Duodenal mucosa (tissue), 2 donors: ENCODE measurements around the gene XYLT1.

Source experiments
- H3K27ac ChIP-seq: one replicate; pipeline ENCODE4 v1.7.0; 2013; ENCODE audit warnings: low read depth, low read length
- H3K27me3 ChIP-seq, 2 donors: one replicate each; pipeline ENCODE4 v1.7.0; 2013; ENCODE audit warnings: low read length in 2 of 2, control low read depth in 1 of 2; ENCODE audit not compliant: insufficient read depth in 2 of 2, control insufficient read depth in 1 of 2
- H3K36me3 ChIP-seq, 2 donors: one replicate each; pipeline ENCODE4 v1.7.0; 2013; ENCODE audit warnings: low read length in 2 of 2, control low read depth in 1 of 2; ENCODE audit not compliant: insufficient read depth in 2 of 2, control insufficient read depth in 1 of 2
- H3K4me1 ChIP-seq, 2 donors: one replicate each; pipeline ENCODE4 v1.7.0; 2013; ENCODE audit warnings: low read length in 2 of 2, control low read depth in 1 of 2; ENCODE audit not compliant: insufficient read depth in 2 of 2, control insufficient read depth in 1 of 2
- H3K4me3 ChIP-seq, 2 donors: one replicate each; pipeline ENCODE4 v1.7.0; 2013; ENCODE audit warnings: low read length in 2 of 2, low read depth in 1 of 2
- H3K9ac ChIP-seq, 2 donors: one replicate each; pipeline ENCODE4 v1.7.0; 2013; ENCODE audit warnings: low read length in 2 of 2, low read depth in 1 of 2
- H3K9me3 ChIP-seq, 2 donors: one replicate each; pipeline ENCODE4 v1.7.0; 2013; ENCODE audit warnings: low read length in 2 of 2, control low read depth in 1 of 2; ENCODE audit not compliant: control insufficient read depth in 1 of 2

Gene XYLT1

DNA sequence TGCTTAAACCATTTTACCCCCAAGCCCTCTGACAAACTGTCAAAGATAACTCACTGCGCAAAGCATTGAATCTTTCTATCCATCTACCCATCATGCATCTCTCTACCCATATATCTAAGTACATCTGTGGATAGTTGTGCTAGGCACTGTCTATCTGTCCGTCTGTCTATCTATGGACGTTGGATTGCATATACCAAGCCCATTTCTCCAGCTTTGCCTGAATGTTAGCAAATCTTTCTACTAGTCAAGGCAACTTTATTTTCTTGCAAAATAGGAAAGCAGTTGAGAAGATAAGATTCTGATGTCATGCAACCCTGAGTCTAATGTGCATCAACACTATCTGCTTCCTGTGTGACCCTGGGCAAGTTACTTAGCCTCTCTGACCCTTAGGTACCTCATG is 117.2 kb downstream of the XYLT1 start:
- Histone ChIP-seq H3K4me3 (no peak overlapping the region), H3K36me3 (peaks cover 0 to 14% of the 10 kb centered on the region in 2 donors), H3K27ac (no peak overlapping the region), H3K9ac (no peak overlapping the region), H3K4me1 (peaks cover 6 to 11% of the 10 kb centered on the region in 2 donors), H3K9me3 (no peaks in the 10 kb centered on the region), H3K27me3 (no peaks in the 10 kb centered on the region)

GRCh38 chr16:17351441-17352035 is 119.2 kb downstream of the XYLT1 start:
- Histone ChIP-seq H3K9me3 (no peaks in the 10 kb centered on the region), H3K4me3 (no peak overlapping the region), H3K9ac (no peak overlapping the region), H3K27me3 (no peaks in the 10 kb centered on the region), H3K36me3 (peaks cover 0 to 8% of the 10 kb centered on the region in 2 donors), H3K4me1 (peaks cover 17 to 20% of the 10 kb centered on the region in 2 donors), H3K27ac (no peak overlapping the region)

DNA sequence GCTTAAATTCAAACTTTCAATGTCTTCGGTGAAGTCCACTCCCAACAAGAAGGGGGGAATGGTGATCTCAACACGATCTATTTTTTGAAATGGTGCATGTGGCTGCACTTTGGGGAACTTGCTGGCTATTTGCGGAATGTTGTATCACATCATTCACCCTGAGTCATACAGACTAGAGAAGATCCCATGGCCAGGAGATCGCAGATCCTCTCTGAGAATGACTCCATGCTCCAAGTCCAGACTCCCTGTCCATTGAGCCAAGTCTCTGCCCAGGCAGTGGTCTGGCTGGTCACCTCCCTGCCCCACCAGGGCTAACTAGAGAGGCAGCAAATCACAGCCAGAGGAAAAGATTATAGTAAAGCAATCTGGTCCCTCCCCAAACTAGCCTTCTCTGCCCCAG is 120.6 kb downstream of the XYLT1 start:
- no peak overlapping the region for H3K27ac ChIP-seq
- peaks cover 25 to 26% of the 10 kb centered on the region in 2 donors for H3K4me1 ChIP-seq
- no peak overlapping the region for H3K4me3 ChIP-seq
- no peaks in the 10 kb centered on the region for H3K9me3 ChIP-seq
- no peak overlapping the region for H3K9ac ChIP-seq
- H3K36me3 ChIP-seq: peaks cover 0 to 8% of the 10 kb centered on the region in 2 donors
- H3K27me3 ChIP-seq: no peaks in the 10 kb centered on the region

- H3K27me3 ChIP-seq: no peaks in the 10 kb centered on the region
- H3K36me3 ChIP-seq: peaks cover 0 to 3% of the 10 kb centered on the region in 2 donors
- H3K4me3 ChIP-seq: no peak overlapping the region
- H3K9me3 ChIP-seq: no peaks in the 10 kb centered on the region
- no peak overlapping the region for H3K27ac ChIP-seq
- H3K4me1 ChIP-seq: peaks cover 28 to 30% of the 10 kb centered on the region in 2 donors
- no peak overlapping the region for H3K9ac ChIP-seq
These were observed 121.9 kb downstream of the XYLT1 start for GRCh38 chr16:17348826-17349225.

GRCh38 chr16:17348042-17348783 is 122.5 kb downstream of the XYLT1 start:
- Histone ChIP-seq H3K27ac (no peak overlapping the region), H3K9ac (no peak overlapping the region), H3K4me1 (peaks cover 30 to 35% of the 10 kb centered on the region in 2 donors), H3K27me3 (no peaks in the 10 kb centered on the region), H3K4me3 (no peak overlapping the region), H3K9me3 (no peaks in the 10 kb centered on the region), H3K36me3 (peaks cover 0 to 3% of the 10 kb centered on the region in 2 donors)

- Histone ChIP-seq H3K4me3 (no peak overlapping the region), H3K27ac (no peak overlapping the region), H3K36me3 (peaks cover 0 to 3% of the 10 kb centered on the region in 2 donors), H3K9me3 (no peaks in the 10 kb centered on the region), H3K27me3 (no peaks in the 10 kb centered on the region), H3K9ac (peak overlapping the region in 1 of 2 donors; percentile 28), H3K4me1 (peaks cover 30 to 38% of the 10 kb centered on the region in 2 donors)
These were observed 123.1 kb downstream of the XYLT1 start for GRCh38 chr16:17347624-17348023.

- Histone ChIP-seq H3K27me3 (no peaks in the 10 kb centered on the region), H3K27ac (no peak overlapping the region), H3K9ac (peak overlapping the region in 1 of 2 donors; percentile 28), H3K4me1 (peaks cover 37 to 43% of the 10 kb centered on the region in 2 donors), H3K9me3 (no peaks in the 10 kb centered on the region), H3K36me3 (peaks cover 0 to 3% of the 10 kb centered on the region in 2 donors), H3K4me3 (no peak overlapping the region)
These were observed 123.9 kb downstream of the XYLT1 start for GRCh38 chr16:17346621-17347569.

DNA sequence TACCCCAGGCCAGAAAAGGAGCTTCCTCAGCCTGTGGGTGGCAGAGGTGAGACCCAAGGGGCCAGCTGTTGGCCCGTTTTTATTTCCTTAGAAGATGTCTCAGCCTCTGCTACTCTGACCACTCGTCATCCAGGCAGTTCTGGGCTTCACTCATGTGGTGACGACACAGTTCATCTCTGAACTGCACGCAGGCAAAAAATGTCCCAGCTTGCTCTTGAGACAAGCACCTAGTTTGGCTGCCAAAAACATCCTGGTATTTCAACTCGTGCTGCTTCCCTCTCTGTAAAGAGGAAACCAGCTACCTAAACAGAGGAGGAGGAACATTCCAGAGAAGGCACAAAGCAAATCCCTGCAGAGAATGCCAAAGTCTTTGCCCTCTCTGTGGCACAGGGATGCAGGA is 125.7 kb downstream of the XYLT1 start:
- no peak overlapping the region for H3K4me3 ChIP-seq
- H3K9me3 ChIP-seq: no peaks in the 10 kb centered on the region
- H3K27ac ChIP-seq: no peak overlapping the region
- H3K9ac ChIP-seq: no peak overlapping the region
- peaks cover 44 to 59% of the 10 kb centered on the region in 2 donors for H3K4me1 ChIP-seq
- peaks cover 0 to 3% of the 10 kb centered on the region in 2 donors for H3K36me3 ChIP-seq
- H3K27me3 ChIP-seq: no peaks in the 10 kb centered on the region

- Histone ChIP-seq H3K27me3 (no peaks in the 10 kb centered on the region), H3K4me1 (peaks cover 44 to 59% of the 10 kb centered on the region in 2 donors), H3K4me3 (no peak overlapping the region), H3K9me3 (no peaks in the 10 kb centered on the region), H3K27ac (no peak overlapping the region), H3K36me3 (no peaks in the 10 kb centered on the region), H3K9ac (no peak overlapping the region)
These were observed 127.0 kb downstream of the XYLT1 start for GRCh38 chr16:17343728-17344127.

- H3K4me1 ChIP-seq: peaks cover 42 to 59% of the 10 kb centered on the region in 2 donors
- H3K4me3 ChIP-seq: no peak overlapping the region
- H3K27ac ChIP-seq: no peak overlapping the region
These were observed 127.7 kb downstream of the XYLT1 start for GRCh38 chr16:17343028-17343427.

More at GRCh38 chr16:17343028-17343427, 127.7 kb downstream of the XYLT1 start:
- Histone ChIP-seq H3K27me3 (no peaks in the 10 kb centered on the region), H3K9ac (no peak overlapping the region), H3K36me3 (no peaks in the 10 kb centered on the region), H3K9me3 (no peaks in the 10 kb centered on the region)
